GM19238 (cell line): ENCODE measurements around the gene MGAT4A.
"Not testable (repeated sequence)": the region's sequence is repeated elsewhere in the genome, so short reads cannot be mapped to it uniquely, and the experiment has no call there.

Experiments
- DNase-seq: peaks from one replicate; pipeline ENCODE4 v3.0.0; 2011; ENCODE audit warnings: low spot score; ENCODE audit not compliant: insufficient read length

Gene MGAT4A

GRCh38 chr2:98730053-98730706, 752 bp downstream of the MGAT4A start:
- no peak for DNase-seq

DNA sequence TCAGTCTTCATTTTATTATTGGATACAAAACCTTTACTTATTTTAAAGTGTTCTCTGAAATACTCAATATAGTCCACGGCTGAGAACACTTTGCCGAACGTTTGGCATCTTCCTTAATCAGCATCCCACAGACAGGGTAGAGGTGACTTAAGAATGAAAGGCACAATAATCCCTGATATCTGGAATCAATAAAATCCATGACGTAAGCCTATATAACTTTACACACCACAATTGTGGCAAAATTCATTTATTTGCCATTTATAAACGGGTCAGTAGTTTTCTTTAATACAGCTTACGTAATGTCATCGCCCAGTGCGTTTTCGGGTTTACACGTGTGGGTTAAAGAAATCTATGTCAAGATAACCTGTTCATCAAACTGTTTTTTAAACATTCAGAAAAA, 1.3 kb downstream of the MGAT4A start:
- no peak for DNase-seq

DNA sequence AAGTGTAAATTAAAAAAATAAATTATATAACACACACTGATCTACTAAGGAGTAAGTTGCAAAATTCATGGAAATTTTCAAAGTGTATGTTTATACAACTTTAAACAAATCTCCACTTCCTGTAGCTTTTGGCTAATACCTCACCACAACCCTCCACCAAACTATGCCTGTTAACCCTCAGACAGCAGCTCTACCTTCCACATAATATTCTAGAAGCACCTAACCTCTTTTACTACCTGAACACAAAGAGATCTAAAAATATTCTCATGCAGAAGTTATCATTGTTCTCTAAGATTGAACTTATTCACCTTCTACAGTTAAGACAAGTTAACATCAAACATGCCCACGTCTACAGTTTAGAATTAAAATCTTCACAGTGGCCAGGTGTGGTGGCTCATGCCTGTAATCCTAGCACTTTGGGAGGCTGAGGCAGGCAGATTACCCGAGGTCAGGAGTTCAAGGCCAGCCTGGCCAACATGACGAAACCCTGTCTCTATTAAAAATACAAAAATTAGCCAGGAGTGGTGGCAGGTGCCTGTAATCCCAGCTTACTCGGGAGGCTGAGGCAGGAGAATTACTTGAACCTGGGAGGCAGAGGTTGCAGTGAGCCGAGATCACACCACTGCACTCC, 2.7 kb downstream of the MGAT4A start:
- not testable (repeated sequence) for DNase-seq

DNA sequence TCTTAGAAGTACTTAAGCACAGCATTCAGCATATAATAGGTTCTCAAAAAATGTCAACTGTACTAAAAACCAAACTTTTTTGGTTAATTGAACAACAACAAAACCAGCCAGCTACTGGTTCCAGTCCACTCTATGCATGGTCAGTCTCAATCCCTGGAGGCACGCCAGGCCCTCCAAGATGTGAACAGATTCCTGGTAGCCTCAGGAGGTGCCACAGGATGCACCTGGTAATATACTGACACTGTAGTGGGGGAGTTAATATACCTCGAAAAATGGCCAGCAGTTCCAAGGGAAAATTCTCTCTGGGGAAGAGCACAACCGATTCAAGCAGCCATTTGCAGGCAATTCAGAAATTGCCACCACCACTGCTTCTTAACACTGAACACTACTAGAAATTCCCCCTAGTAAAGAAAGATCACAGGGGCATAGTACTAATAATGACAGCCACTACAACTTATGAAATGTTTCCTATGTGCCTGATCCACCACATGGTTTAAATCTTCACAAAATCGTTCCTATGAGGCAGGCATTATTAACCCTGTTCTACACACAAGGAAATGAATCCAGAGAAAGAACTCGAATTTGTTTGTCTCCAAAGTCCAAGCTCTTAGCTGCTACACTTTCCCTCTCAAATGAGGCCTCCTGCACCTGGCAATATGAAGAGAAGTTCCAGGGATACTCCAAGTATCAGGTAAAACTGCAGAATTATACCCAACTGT, 3.4 kb downstream of the MGAT4A start:
- DNase-seq, result no peak

DNA sequence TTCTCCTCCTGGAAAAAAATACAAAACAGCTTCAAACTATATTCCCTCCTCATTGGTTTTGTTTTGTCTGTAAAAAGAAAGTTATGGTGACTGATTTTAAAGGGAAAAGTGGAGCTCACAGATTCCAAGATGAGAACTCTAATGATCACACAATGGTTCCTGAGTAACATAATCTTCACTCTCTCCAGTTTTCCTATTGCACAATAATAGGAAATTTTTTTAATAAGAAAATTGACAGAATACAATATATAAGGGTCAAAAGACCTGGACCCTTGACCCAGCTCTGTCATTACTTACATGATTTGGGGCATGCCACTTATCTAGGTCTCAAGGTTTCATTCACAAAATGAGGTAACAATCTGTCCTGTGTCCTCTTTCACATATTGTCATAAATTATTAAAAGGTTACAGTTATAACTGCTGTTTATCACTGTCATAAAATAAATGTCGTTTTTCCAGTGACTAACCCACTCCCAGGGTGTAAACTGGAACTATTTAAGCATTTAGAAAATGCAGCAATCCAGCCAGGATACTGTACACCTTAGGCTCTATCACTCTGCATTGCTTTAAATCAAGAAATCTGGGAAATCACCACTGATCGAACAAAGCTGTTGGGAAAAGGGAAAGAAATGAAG, 4.1 kb downstream of the MGAT4A start:
- no peak for DNase-seq

DNA sequence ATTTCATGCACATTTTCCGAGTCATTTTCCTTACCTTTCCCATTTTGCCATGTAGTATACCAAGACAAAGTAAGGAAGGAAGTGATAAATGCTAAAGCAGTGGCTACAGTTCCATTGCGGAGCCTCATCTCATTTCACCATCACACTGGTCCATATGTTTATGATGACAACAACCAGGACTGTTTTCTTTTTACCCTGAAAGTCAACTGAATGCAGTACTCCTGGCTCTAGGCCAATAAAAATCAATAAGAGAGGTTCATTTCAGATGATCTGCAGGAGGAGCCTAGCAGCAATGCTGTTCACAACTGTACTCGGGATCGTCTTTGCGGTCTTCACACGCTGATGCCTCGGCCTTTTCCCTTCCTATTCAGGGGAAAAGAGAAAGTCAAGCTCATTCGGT, 4.7 kb downstream of the MGAT4A start:
- DNase-seq, result no peak

DNA sequence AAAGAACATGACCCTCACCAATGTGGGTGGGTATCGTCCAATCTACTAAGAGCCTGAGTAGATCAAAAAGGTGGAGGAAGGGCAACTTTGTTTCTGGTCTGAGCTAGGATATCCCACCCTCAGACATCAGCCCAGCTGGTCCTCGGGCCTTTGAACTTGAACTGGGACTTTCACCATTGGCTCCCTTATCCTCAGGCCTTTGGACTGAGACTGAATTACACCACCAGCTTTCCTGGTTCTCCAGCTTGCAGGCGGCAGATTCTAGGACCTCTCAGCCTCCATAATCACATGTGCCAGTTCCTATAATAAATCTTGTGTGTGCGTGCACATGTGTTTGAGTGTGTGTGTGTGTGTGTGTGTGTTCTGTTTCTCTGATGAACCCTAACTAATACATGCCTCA, 10.6 kb downstream of the MGAT4A start:
- DNase-seq, result no peak

- DNase-seq, result no peak
These were observed 13.3 kb downstream of the MGAT4A start for GRCh38 chr2:98717621-98718020.

- DNase-seq, result no peak
These were observed 14.1 kb downstream of the MGAT4A start for GRCh38 chr2:98716786-98717185.

DNA sequence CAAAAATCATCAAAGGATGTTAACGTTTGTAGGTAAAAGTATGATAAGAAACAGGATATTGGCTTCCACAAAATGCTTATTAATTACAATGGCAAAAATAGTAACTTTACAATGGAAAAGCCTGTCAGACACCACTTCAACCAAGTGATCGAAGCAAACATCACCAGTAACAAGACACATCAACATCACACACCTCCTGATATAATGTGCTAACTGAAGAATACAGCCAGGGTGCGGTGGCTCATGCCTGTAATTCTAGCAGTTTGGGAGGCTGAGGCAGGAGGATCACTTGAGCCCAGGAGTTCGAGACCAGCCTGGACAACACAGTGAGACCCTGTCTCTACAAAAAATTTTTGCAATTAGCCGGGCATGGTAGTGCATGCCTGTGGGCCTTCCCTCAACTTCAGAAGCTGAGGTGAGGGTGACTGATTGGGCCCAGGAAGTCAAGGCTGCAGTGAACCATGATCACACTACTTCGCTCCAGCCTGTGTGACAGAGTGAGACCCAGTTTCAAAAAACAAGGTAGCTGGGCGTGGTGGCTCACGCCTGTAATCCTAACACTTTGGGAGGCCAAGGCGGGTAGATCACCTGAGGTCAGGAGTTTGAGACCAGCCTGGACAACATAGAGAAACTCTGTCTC, 15.0 kb downstream of the MGAT4A start:
- DNase-seq, result no peak

DNA sequence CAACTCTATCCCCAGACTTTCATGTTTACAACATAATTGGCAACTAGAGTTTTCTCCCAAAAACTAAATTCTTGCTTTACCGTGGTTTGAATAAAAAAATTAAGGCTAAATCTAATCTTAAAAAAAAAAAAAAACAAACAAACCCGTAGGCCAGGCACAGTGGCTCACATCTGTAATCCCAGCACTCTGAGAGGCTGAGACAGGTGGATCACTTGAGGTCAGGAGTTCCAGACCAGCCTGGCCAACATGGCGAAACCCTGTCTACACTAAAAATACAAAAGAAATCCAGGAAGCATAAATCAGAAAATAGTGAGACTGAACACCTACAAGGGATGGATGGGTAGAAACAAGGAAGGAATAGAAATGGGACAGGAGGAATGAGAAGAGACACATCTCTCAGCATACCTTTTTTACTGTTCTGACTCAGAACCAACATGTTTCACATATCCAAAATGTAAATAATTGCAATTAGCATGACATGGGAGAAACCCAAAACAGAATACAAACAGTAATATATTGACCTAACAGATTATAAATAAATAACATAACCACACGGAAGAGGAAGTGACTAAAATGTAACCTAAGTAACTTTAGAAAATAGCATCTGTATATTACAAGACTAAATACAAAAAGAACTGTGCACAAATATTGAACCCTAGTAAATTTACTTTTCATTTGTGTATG, 17.5 kb downstream of the MGAT4A start:
- no peak for DNase-seq

DNA sequence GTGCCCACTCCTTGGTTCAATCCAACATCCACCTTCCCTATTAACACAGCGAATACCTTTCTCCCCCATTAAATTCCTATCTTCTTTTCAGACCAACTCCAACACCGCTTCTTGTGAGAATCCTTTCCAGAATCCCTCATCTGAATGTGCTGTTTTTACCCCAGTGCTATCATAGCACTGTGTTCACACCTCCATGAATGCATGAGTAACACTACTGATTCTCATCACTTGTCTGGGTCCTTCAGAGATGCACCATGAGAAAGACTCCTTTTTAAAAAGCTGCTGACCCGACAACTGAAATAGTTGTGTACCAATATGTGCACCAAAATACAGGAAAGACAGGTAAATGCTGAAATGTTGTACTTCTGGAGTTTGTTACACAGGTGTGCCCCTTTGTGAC, 18.8 kb downstream of the MGAT4A start:
- no peak for DNase-seq

GRCh38 chr2:98711506-98711905, 19.4 kb downstream of the MGAT4A start:
- no peak for DNase-seq

GRCh38 chr2:98710734-98711133, 20.2 kb downstream of the MGAT4A start:
- no peak for DNase-seq

GRCh38 chr2:98709535-98709934, 21.4 kb downstream of the MGAT4A start:
- no peak for DNase-seq

DNA sequence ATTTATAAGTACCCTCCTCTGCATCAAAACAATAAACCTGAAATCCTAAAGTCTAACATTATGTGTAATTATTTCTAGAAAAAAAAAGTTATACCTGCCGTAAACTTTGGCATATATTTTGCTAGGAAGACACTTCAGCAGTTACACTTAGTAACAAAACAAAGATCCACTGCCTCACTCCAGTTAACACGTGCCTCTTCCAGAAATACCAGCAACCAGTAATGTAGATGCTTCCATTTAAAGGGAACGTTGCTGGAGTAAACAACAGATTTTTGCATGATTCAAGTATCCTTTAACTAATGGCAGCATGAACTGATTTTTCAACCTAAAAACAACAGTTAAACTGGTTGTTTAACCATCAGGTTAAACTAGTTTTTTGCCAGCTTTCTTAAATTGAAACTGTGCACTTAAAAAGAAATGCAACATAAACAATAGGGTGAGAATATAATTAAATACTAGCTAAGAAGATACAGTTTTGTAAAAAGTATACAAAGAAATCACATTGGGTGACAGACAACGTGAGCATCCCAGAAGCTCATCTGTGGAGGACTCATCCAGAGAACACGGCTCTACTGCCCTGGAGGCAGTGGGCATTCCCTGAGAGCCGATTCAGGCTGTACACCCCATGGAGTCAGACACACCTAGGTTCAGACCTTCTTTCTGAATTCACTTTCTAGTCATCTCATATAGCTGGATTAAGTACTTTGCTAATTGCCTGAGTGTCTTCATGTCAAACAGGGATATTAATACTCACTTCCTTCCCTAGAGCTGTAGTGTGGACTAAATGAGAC, 22.3 kb downstream of the MGAT4A start:
- no peak for DNase-seq

GRCh38 chr2:98706591-98706990, 24.3 kb downstream of the MGAT4A start:
- no peak for DNase-seq

DNA sequence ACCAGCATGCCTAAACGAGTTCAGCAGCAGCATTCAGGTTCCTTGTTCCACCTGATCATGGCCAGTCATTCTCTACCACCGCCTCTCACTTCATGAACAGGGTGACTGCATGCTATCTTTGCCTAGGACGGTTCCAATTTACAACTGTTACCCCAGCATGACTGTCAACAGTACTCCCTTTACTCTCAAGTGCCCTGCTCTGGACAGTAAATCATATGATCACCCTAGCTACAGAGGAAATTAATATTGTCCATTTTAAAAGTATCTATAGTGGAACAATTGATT, 25.7 kb downstream of the MGAT4A start:
- DNase-seq, result no peak

DNA sequence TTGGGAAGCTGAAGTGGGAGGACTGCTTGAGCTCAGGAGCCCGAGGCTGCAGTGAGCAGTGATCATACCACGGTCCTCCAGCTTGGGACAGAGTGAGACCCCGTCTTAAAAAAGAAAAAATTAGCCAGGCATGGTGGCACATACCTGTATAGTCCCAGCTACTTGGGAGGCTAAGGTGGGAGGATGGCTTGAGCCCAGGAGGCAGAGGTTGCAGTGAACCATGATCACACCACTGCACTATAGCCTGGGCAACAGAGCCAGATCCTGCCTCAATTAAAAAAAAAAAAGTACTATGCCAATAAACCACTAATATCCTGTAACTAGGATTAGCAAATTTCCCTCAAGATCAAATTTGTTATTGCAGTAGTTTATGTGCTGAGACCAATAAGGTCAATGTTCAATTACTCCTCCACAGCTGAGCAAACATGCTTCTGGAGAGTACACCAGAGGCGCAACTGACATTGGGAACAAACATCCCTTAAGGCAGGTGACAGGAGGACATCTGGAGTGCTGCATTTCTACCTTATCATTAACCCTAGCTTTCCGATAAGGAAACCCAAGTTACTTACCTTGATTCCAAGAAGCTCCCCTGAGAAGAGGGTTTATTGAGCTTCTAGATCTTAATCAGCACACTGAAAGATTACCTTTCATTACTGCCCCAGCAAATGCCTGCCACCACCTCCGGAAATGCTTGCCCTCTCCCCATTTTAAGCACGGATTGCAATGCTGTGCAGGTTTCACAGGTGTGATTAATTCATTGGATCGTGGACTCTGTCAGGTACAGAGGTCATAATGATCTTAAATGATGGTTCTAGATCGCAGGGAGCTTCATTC, 26.2 kb downstream of the MGAT4A start:
- DNase-seq, result no peak

DNA sequence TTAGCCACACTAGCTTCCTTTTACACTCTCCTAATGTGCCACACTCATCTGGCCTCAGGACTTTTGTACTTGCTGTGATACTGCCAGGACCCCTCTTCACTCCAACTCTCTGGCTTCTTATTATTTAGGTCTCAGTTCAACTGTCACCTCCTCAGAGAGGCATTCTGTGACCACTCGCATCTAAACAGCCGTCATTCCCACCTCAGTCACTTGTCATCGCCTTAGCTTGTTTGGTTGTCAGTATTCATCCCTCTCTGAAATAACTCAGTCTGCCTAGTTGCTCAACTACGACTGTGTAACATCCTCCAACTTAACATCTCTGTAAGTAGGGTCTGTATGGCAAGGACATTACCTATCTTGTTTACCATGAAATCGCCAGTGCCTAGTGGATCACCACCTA, 27.2 kb downstream of the MGAT4A start:
- no peak for DNase-seq
